ENCODE data around the gene AGPS. TPM values are rescaled to one million over a fixed set of nuclear protein-coding genes. Genes with fewer than 3 reads are reported as not detected.
A peak's percentile ranks its signal among the peaks of the same experiment; 100 is the strongest.
"Not testable (repeated sequence)": the region's sequence is repeated elsewhere in the genome, so short reads cannot be mapped to it uniquely, and the experiment has no call there.

The AGPS gene
- total and polyA plus RNA-seq, 7 experiments from 2014 or later = 11.8 to 60.4 (median 21.8) TPM

DNA sequence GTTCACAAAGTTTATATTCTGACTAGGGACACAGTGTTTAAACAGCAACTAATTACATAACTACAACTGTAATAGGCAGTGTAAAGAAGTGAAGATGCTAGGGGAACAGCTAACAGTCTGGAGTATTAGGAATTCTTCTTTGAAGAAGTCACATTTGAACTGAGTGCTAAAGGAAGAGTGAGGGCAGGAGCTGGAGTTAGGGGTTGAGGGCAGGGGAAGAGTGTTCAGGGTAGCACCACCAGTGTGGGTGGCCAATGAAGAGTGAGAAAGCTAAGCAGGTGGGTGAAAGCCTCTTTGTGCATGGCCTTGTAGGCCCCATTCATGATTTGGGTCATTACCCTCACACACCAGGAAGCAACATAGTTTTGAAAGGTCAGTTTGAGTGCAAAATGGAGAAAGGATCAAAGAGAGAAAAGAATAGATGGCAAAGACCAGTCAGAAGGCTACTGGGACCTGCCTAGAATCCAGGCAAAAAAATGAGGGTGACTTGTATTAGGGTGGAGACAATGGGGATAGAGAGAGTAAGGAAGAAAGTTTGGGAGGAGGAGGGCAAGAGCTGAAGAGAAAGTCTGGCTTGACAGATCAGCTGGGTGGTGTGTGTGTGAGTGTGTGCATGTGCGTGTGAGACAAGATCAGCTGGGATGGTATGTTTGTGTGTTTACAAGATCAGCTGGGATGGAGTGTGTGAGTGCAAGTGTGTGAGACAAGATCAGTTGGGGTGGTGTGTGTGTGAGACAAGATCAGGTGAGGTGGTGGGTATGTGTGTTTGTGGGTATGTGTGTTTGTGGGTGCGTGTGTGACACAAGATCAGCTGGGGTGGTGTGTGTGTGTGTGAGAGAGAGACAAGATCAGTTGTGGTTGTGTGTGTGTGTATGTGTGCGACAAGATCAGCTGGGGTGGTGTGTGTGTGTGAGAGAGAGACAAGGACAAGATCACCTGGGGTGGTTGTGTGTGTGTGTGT is 43.6 kb upstream of the AGPS start:
- POLR2A ChIA-PET = interaction anchor here (0.7 kb wide), 1 partner anchor 373 kb away, joined by 6 read pairs; no protein-coding TSS in a partner anchor
- ATAC-seq (no peak), DNase-seq (no peak)
- CTCF ChIA-PET = no interaction called here
- peaks cover 0 to 6% (median 0%) of the 10 kb centered on the region in 5 donors for H3K36me3 Mint-ChIP-seq
- no peaks in the 10 kb centered on the region for H3K27me3 Mint-ChIP-seq
- Histone ChIP-seq H3K27ac (ENCODE audit: low read depth, low read length) (no peak overlapping the region), H3K9me3 (ENCODE audit: control insufficient read depth in 2 of 3, low read length in 3 of 3) (no peaks in the 10 kb centered on the region), H3K27me3 (ENCODE audit: control insufficient read depth in 2 of 2, insufficient read depth in 2 of 2, low read length in 2 of 2) (no peaks in the 10 kb centered on the region), H3K36me3 (ENCODE audit: control insufficient read depth in 2 of 3, insufficient read depth in 3 of 3, low read length in 3 of 3) (no peaks in the 10 kb centered on the region), H3K4me3 (ENCODE audit: low read length) (no peak overlapping the region), H3K4me1 (ENCODE audit: control insufficient read depth in 2 of 2, insufficient read depth in 2 of 2, low read length in 2 of 2) (peaks cover 0 to 4% of the 10 kb centered on the region in 2 donors)
- no peaks in the 10 kb centered on the region for H3K9me3 Mint-ChIP-seq
- intact Hi-C loops (cut with micrococcal nuclease) = no loop called here
- H3K27ac Mint-ChIP-seq = no peak overlapping the region
- no peak overlapping the region for H3K4me3 Mint-ChIP-seq
- H3K4me1 Mint-ChIP-seq = peaks cover 0 to 12% (median 0%) of the 10 kb centered on the region in 7 donors

DNA sequence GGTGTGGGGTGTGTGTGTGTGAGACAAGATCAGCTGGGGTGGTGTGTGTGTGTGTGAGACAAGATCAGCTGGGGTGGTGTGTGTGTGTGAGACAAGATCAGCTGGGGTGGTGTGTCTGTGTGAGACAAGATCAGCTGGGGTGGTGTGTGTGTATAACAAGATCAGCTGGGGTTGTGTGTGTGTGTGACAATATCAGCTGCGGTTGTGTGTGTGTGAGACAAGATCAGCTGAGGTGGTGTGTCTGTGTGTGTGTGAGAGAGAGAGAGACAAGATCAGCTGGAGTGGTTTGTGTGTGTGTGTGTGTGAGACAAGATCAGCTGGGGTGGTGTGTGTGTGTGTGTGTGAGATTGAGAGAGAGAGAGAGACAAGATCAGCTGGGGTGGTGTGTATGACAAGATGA is 41.9 kb upstream of the AGPS start:
- DNase-seq; ATAC-seq; H3K9me3 ChIP-seq (ENCODE audit: control insufficient read depth in 2 of 3, low read length in 3 of 3); H3K36me3 Mint-ChIP-seq; H3K36me3 ChIP-seq (ENCODE audit: control insufficient read depth in 2 of 3, insufficient read depth in 3 of 3, low read length in 3 of 3); H3K27me3 Mint-ChIP-seq; H3K27ac Mint-ChIP-seq; H3K4me3 Mint-ChIP-seq; intact Hi-C loops (cut with micrococcal nuclease); H3K27me3 ChIP-seq (ENCODE audit: control insufficient read depth in 2 of 2, insufficient read depth in 2 of 2, low read length in 2 of 2); H3K4me3 ChIP-seq (ENCODE audit: low read length); H3K27ac ChIP-seq (ENCODE audit: low read depth, low read length); H3K9me3 Mint-ChIP-seq; H3K4me1 ChIP-seq (ENCODE audit: control insufficient read depth in 2 of 2, insufficient read depth in 2 of 2, low read length in 2 of 2): not testable (repeated sequence)
- CTCF ChIA-PET = interaction anchor here (0.6 to 0.7 kb wide), 3 partner anchors 62 to 341 kb away, joined by 3 to 5 read pairs (median 3); no protein-coding TSS in a partner anchor
- POLR2A ChIA-PET = interaction anchor here (0.6 kb wide), 1 partner anchor 37 kb away, joined by 6 read pairs; no protein-coding TSS in a partner anchor
- H3K4me1 Mint-ChIP-seq = peaks cover 0 to 12% (median 0%) of the 10 kb centered on the region in 7 donors

GRCh38 chr2:177351121-177351520 is 41.5 kb upstream of the AGPS start:
- peaks cover 0 to 12% (median 0%) of the 10 kb centered on the region in 7 donors for H3K4me1 Mint-ChIP-seq
- H3K36me3 Mint-ChIP-seq; POLR2A ChIA-PET; H3K27me3 Mint-ChIP-seq; H3K27ac ChIP-seq (ENCODE audit: low read depth, low read length); ATAC-seq; DNase-seq; H3K27ac Mint-ChIP-seq; H3K4me1 ChIP-seq (ENCODE audit: control insufficient read depth in 2 of 2, insufficient read depth in 2 of 2, low read length in 2 of 2); H3K9me3 Mint-ChIP-seq; H3K4me3 Mint-ChIP-seq; H3K36me3 ChIP-seq (ENCODE audit: control insufficient read depth in 2 of 3, insufficient read depth in 3 of 3, low read length in 3 of 3); intact Hi-C loops (cut with micrococcal nuclease); H3K4me3 ChIP-seq (ENCODE audit: low read length); H3K27me3 ChIP-seq (ENCODE audit: control insufficient read depth in 2 of 2, insufficient read depth in 2 of 2, low read length in 2 of 2); H3K9me3 ChIP-seq (ENCODE audit: control insufficient read depth in 2 of 3, low read length in 3 of 3): not testable (repeated sequence)
- CTCF ChIA-PET = interaction anchor here (0.6 to 1.5 kb wide), 3 partner anchors 16 to 186 kb away, joined by 3 to 5 read pairs (median 4); no protein-coding TSS in a partner anchor

- Histone ChIP-seq H3K4me3 (ENCODE audit: low read length) (no peak overlapping the region), H3K4me1 (ENCODE audit: control insufficient read depth in 2 of 2, insufficient read depth in 2 of 2, low read length in 2 of 2) (peaks cover 0 to 4% of the 10 kb centered on the region in 2 donors), H3K27me3 (ENCODE audit: control insufficient read depth in 2 of 2, insufficient read depth in 2 of 2, low read length in 2 of 2) (no peaks in the 10 kb centered on the region), H3K27ac (ENCODE audit: low read depth, low read length) (no peak overlapping the region), H3K9me3 (ENCODE audit: control insufficient read depth in 2 of 3, low read length in 3 of 3) (no peaks in the 10 kb centered on the region), H3K36me3 (ENCODE audit: control insufficient read depth in 2 of 3, insufficient read depth in 3 of 3, low read length in 3 of 3) (no peaks in the 10 kb centered on the region)
- no peak for DNase-seq
- Mint-ChIP-seq H3K27me3 (no peaks in the 10 kb centered on the region), H3K4me1 (peaks cover 0 to 12% (median 0%) of the 10 kb centered on the region in 7 donors), H3K27ac (peak overlapping the region in 5 of 9 donors; percentile 12 to 67 (median 51)), H3K4me3 (peak overlapping the region in 1 of 10 donors; percentile 22), H3K36me3 (peaks cover 0 to 10% (median 0%) of the 10 kb centered on the region in 5 donors), H3K9me3 (no peaks in the 10 kb centered on the region)
- ChIA-PET POLR2A (interaction anchor here (0.6 kb wide), 1 partner anchor 18 kb away, joined by 3 read pairs; no protein-coding TSS in a partner anchor), CTCF (interaction anchor here (0.6 to 1.5 kb wide), 2 partner anchors 17 to 366 kb away, joined by 3 to 4 read pairs; no protein-coding TSS in a partner anchor)
- peak; percentile 57 for ATAC-seq
- intact Hi-C loops (cut with micrococcal nuclease) = no loop called here
Measured at GRCh38 chr2:177352441-177353186, 40.0 kb upstream of the AGPS start.

GRCh38 chr2:177353187-177353478 is 39.4 kb upstream of the AGPS start:
- Histone ChIP-seq H3K4me1 (ENCODE audit: control insufficient read depth in 2 of 2, insufficient read depth in 2 of 2, low read length in 2 of 2) (peaks cover 0 to 4% of the 10 kb centered on the region in 2 donors), H3K36me3 (ENCODE audit: control insufficient read depth in 2 of 3, insufficient read depth in 3 of 3, low read length in 3 of 3) (no peaks in the 10 kb centered on the region), H3K27me3 (ENCODE audit: control insufficient read depth in 2 of 2, insufficient read depth in 2 of 2, low read length in 2 of 2) (no peaks in the 10 kb centered on the region), H3K27ac (ENCODE audit: low read depth, low read length) (no peak overlapping the region), H3K4me3 (ENCODE audit: low read length) (no peak overlapping the region), H3K9me3 (ENCODE audit: control insufficient read depth in 2 of 3, low read length in 3 of 3) (no peaks in the 10 kb centered on the region)
- Mint-ChIP-seq H3K4me3 (no peak overlapping the region), H3K27ac (peak overlapping the region in 3 of 9 donors; percentile 45 to 60 (median 51)), H3K36me3 (peaks cover 0 to 4% (median 0%) of the 10 kb centered on the region in 5 donors), H3K27me3 (no peaks in the 10 kb centered on the region), H3K4me1 (peaks cover 0 to 12% (median 0%) of the 10 kb centered on the region in 7 donors), H3K9me3 (no peaks in the 10 kb centered on the region)
- ChIA-PET CTCF (no interaction called here), POLR2A (no interaction called here)
- no peak for ATAC-seq
- intact Hi-C loops (cut with micrococcal nuclease) = no loop called here
- DNase-seq = no peak

GRCh38 chr2:177354541-177354940 is 38.0 kb upstream of the AGPS start:
- H3K27me3 ChIP-seq (ENCODE audit: control insufficient read depth in 2 of 2, insufficient read depth in 2 of 2, low read length in 2 of 2); ATAC-seq; H3K4me1 ChIP-seq (ENCODE audit: control insufficient read depth in 2 of 2, insufficient read depth in 2 of 2, low read length in 2 of 2); H3K4me3 ChIP-seq (ENCODE audit: low read length); POLR2A ChIA-PET; intact Hi-C loops (cut with micrococcal nuclease); H3K36me3 Mint-ChIP-seq; H3K27ac ChIP-seq (ENCODE audit: low read depth, low read length); H3K36me3 ChIP-seq (ENCODE audit: control insufficient read depth in 2 of 3, insufficient read depth in 3 of 3, low read length in 3 of 3); H3K4me3 Mint-ChIP-seq; H3K27me3 Mint-ChIP-seq; H3K9me3 Mint-ChIP-seq; DNase-seq; CTCF ChIA-PET; H3K9me3 ChIP-seq (ENCODE audit: control insufficient read depth in 2 of 3, low read length in 3 of 3): not testable (repeated sequence)
- Mint-ChIP-seq H3K27ac (peak overlapping the region in 1 of 9 donors; percentile 38), H3K4me1 (peaks cover 0 to 12% (median 0%) of the 10 kb centered on the region in 7 donors)

All from naive thymus-derived CD4-positive, alpha-beta T cell (primary cell).